ENCODE results near the gene ELF1. TPM values are rescaled to one million over a fixed set of nuclear protein-coding genes. Genes with fewer than 3 reads are reported as not detected.
A peak's percentile ranks its signal among the peaks of the same experiment; 100 is the strongest.

ELF1 gene
- total and polyA plus RNA-seq, 2 experiments from 2014 or later, result 22.2 to 36.8 TPM

DNA sequence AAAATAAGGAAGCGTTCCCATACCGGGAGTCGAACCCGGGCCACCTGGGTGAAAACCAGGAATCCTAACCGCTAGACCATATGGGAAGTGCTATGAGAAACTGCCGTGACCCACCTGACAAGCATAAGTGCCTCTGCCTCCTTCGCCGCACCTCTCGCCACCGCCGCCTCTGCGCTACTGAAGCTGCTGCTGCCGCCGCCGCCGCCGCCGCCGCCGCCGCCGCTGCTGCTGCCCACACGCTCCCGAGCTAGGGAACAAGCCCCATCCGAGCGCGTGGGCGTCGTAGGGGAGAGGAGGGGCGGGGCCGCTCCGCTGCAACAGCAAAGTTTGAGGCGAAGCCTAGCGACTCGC, 41.6 kb upstream of the ELF1 start:
- no peaks in the 10 kb centered on the region for H3K27me3 ChIP-seq
- peak; percentile 90 for DNase-seq (ENCODE audit: low read depth in 1 of 2, low spot score in 1 of 2)
- TF ChIP-seq, protein P1, sequence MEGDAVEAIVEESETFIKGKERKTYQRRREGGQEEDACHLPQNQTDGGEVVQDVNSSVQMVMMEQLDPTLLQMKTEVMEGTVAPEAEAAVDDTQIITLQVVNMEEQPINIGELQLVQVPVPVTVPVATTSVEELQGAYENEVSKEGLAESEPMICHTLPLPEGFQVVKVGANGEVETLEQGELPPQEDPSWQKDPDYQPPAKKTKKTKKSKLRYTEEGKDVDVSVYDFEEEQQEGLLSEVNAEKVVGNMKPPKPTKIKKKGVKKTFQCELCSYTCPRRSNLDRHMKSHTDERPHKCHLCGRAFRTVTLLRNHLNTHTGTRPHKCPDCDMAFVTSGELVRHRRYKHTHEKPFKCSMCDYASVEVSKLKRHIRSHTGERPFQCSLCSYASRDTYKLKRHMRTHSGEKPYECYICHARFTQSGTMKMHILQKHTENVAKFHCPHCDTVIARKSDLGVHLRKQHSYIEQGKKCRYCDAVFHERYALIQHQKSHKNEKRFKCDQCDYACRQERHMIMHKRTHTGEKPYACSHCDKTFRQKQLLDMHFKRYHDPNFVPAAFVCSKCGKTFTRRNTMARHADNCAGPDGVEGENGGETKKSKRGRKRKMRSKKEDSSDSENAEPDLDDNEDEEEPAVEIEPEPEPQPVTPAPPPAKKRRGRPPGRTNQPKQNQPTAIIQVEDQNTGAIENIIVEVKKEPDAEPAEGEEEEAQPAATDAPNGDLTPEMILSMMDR (IDR thresholded peaks at IDR 0.05; ENCODE audit: low read depth, low read length), result no peak
- peaks cover 5% of the 10 kb centered on the region for H3K36me3 ChIP-seq
- peak overlapping the region; percentile 93 for H3K27ac ChIP-seq
- H3K9me3 ChIP-seq (ENCODE audit: low read depth), result no peaks in the 10 kb centered on the region
- H3K4me3 ChIP-seq, result peak overlapping the region; percentile 95
- peaks cover 16% of the 10 kb centered on the region for H3K4me1 ChIP-seq (ENCODE audit: low read depth)

DNA sequence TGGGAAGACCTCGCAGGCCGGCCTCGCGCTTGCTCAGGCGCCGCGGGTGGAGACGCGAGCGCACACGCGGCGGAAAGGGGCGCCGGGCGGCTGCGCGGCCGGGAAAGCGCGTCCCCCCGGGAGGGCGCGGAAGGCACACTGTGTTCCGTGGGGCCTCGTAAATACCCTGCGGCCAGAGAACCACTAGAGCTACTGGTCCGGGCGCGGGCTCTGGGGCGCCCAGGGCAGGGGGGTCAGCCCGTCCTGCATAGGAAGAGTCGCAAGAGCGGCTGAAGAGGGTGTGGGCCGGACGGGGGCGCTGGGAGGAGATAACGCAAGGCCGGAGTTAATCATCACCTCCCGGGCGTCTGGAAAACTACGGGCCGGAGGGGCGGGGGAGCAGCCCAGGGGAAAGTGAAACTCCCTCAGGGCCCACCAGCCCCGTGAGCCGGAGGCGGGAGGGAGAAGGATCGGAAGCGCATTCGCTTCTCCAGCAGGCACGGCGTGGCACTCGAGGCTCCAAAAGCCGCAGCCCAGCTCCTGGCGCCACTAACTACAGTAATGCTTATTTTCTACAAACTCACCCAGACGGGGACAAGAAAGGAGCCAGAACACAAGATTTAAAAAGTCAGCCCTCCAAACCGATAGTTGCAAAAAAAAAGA, 41.1 kb upstream of the ELF1 start:
- peaks cover 16% of the 10 kb centered on the region for H3K4me1 ChIP-seq (ENCODE audit: low read depth)
- no peaks in the 10 kb centered on the region for H3K27me3 ChIP-seq
- H3K9me3 ChIP-seq (ENCODE audit: low read depth), result no peaks in the 10 kb centered on the region
- peak; percentile 90 to 93 for DNase-seq (ENCODE audit: low read depth in 1 of 2, low spot score in 1 of 2)
- H3K27ac ChIP-seq, result peak overlapping the region; percentile 93
- peaks cover under 1% of the 10 kb centered on the region for H3K36me3 ChIP-seq
- TF ChIP-seq, protein P1 (IDR thresholded peaks at IDR 0.05; ENCODE audit: low read depth, low read length), result peak; percentile 34
- peak overlapping the region; percentile 95 for H3K4me3 ChIP-seq

DNA sequence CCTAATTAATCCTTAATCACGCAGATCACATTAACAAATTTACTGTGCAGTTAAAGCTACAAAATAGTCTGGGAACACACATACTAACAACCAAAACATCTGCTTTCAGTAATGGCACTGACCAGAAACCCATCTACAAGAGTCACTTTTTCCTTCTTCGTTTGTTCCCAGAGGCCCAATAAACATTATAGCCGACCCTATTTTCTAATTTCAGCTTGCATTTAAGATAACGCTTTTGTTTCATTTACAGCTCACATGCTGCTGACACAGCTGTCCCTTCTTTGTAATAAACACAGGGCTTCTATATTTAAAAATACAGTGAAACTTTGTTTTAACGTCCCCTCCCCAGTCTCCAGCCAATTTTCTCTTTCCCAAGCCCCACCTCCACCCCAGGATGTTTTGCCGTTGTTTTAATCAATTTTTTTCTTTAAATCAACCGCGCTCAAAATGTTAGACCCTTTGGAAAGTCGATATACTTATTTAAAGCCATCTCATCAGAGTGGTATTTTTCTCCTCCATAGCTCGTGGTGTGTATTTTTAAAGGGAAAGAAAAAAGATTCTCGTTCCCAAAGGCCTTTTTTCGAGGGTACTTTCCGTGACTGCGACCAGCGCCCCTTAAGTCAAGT, 40.5 kb upstream of the ELF1 start:
- TF ChIP-seq, protein P1 (IDR thresholded peaks at IDR 0.05; ENCODE audit: low read depth, low read length), result no peak
- no peaks in the 10 kb centered on the region for H3K36me3 ChIP-seq
- no peak for DNase-seq (ENCODE audit: low read depth in 1 of 2, low spot score in 1 of 2)

DNA sequence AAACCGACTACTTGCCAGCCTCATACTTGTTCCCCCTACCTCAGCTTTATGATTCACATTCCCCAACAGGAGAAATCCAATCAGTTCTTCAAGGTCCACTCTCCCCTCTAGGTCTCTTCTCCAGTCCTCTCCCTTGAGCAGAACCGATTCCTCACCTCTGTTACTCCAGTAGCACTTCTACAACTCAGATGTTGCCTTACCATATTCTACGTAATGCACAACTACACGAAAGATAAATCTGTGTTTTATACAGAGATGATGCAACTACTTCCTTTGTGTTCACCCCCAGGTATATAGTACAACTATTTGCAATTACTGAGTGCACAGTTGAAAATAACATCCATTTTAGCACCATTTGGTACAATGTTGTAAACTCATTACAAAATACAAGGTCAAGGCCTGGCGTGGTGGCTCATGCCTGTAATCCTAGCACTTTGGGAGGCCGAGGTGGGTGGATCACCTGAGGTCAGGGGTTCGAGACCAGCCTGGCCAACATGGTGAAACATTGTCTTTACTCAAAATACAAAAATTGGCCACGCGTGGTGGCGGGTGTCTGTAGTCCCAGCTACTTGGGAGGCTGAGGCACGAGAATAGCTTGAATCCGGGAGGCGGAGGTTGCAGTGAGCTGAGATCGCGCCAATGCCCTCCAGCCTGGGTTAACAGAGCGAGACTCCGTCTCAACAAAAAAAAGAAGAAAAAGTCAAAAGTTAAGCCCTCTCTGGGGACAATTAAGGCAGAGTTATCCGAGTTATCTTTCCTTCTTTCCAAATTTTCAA, 39.4 kb upstream of the ELF1 start:
- Histone ChIP-seq H3K4me3 (peak overlapping the region; percentile 95), H3K27ac (peak overlapping the region; percentile 93)
- TF ChIP-seq, protein P1 (IDR thresholded peaks at IDR 0.05; ENCODE audit: low read depth, low read length), result no peak

More for the DNA sequence above, 40.5 kb upstream of the ELF1 start:
- Histone ChIP-seq H3K4me1 (ENCODE audit: low read depth) (peaks cover 19% of the 10 kb centered on the region), H3K27ac (peak overlapping the region; percentile 93), H3K27me3 (no peaks in the 10 kb centered on the region), H3K4me3 (peak overlapping the region; percentile 95), H3K9me3 (ENCODE audit: low read depth) (no peaks in the 10 kb centered on the region)

DNA sequence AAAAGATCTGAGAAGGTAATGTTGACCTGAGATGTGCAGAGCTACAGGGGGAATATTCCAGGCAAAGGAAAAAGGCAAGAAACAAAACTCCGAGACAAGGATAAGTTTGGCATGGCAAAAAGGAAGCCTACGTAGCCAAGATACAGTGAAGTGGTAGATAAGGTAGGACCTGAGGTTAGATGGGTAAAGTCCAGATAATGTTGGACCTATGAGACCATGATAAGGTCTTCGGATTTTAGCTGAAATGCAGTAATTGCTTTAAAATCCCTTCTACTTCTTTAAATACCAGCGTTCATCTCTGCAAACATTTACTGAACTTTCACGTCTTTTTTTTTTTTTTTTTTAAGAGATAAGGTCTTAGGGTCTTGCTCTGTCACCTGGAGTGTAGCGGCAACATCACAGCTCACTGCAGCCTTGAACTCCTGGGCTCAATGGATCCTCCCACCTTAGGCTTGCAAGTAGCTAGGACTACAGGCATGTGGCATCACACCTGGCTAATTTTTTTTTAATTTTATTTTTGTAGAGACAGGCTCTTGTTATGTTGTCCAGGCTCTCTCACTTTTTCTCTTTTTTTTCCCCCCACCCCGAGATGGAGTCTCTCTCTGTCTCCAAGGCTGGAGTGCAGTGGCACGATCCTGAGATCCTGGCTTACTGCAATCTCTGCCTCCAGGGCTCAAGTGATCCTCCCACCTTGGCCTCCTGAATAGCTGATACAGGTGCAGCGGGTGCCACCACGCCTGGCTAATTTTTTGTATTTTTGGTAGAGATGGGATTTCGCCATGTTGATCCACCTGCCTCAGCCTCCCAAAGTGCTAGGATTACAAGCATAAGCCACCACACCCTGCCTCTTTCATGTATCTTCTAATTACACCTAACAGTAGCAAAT, 38.0 kb upstream of the ELF1 start:
- TF ChIP-seq, protein P1 (IDR thresholded peaks at IDR 0.05; ENCODE audit: low read depth, low read length), result no peak
- Histone ChIP-seq H3K36me3 (no peaks in the 10 kb centered on the region), H3K4me1 (ENCODE audit: low read depth) (peaks cover 16% of the 10 kb centered on the region), H3K27ac (no peak overlapping the region), H3K9me3 (ENCODE audit: low read depth) (no peaks in the 10 kb centered on the region), H3K4me3 (no peak overlapping the region), H3K27me3 (no peaks in the 10 kb centered on the region)
- DNase-seq (ENCODE audit: low read depth in 1 of 2, low spot score in 1 of 2), result no peak

More for the DNA sequence above, 39.4 kb upstream of the ELF1 start:
- peaks cover 26% of the 10 kb centered on the region for H3K4me1 ChIP-seq (ENCODE audit: low read depth)
- DNase-seq (ENCODE audit: low read depth in 1 of 2, low spot score in 1 of 2), result peak in 1 of 2 donors; percentile 11
- H3K27me3 ChIP-seq, result no peaks in the 10 kb centered on the region
- no peaks in the 10 kb centered on the region for H3K9me3 ChIP-seq (ENCODE audit: low read depth)
- no peaks in the 10 kb centered on the region for H3K36me3 ChIP-seq

All from cardiac muscle cell (in vitro differentiated cells and primary cell).